ENCODE results near the gene MNAT1.

MNAT1 gene

DNA sequence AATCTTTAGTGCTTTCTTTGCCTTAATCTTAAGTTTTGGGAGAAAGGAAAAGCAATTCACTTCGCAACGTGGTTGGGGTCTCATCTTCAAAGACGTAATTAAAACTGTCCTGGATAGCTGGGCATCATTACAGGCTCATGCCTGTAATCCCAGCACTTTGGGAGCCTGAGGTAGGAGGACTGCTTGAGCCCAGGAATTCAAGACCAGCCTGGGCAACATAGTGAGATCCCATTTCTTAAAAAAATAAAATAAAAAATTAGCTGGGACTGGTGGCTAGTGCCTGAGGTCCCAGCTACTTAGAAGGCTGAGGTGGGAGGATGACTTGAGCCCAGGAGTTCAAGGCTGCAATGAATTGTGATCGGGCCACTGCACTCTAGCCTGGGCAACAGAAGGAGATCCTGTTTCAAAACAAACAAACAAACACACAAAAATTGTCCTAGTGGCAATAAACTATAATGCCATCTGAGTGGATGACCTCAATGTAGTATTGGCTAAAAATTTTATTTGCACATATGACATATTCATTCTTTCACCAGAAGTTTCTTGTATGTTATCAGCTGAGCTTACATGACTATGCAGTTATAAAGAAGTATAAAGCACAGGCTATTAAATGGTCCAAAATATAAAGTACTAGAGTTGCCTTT lies 1.6 kb upstream of the MNAT1 start:
- Histone ChIP-seq H3K4me3 (replicated peaks; ENCODE audit: low read depth, low read length) (no peak overlapping the region), H3K27me3 (replicated peaks; ENCODE audit: control insufficient read depth, insufficient read depth, low read length) (no peaks in the 10 kb centered on the region), H3K36me3 (ENCODE audit: control insufficient read depth, insufficient read depth, low read length) (no peaks in the 10 kb centered on the region)
- DNase-seq (ENCODE audit: extremely low read depth, insufficient read length) = no peak
- TF ChIP-seq, protein P1, sequence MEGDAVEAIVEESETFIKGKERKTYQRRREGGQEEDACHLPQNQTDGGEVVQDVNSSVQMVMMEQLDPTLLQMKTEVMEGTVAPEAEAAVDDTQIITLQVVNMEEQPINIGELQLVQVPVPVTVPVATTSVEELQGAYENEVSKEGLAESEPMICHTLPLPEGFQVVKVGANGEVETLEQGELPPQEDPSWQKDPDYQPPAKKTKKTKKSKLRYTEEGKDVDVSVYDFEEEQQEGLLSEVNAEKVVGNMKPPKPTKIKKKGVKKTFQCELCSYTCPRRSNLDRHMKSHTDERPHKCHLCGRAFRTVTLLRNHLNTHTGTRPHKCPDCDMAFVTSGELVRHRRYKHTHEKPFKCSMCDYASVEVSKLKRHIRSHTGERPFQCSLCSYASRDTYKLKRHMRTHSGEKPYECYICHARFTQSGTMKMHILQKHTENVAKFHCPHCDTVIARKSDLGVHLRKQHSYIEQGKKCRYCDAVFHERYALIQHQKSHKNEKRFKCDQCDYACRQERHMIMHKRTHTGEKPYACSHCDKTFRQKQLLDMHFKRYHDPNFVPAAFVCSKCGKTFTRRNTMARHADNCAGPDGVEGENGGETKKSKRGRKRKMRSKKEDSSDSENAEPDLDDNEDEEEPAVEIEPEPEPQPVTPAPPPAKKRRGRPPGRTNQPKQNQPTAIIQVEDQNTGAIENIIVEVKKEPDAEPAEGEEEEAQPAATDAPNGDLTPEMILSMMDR (IDR thresholded peaks at IDR 0.05; ENCODE audit: insufficient read depth, low read length, poor library complexity, severe bottlenecking) = no peak

DNA sequence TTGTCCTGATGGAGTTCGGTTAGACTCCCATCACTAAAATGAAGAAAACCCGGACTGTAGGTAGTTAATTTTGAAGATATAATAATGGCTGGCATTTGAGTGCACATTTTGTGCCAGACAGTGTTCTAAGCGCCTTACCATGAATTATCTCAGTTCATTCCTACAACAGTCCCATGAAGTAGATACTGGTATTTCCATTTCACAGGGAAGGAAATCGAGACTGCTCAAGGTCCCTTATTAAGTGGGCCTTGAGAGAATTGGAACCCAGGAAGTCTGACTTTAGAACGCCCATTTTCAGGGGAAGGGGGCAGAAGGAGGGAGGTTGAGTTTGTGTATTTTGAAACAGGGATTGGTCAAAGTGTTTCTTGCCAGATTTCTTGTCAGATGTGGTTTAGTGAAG lies 855 bp downstream of the MNAT1 start:
- H3K36me3 ChIP-seq (ENCODE audit: control insufficient read depth, insufficient read depth, low read length) = no peaks in the 10 kb centered on the region
- peak overlapping the region; percentile 74 for H3K4me3 ChIP-seq (replicated peaks; ENCODE audit: low read depth, low read length)
- DNase-seq (ENCODE audit: extremely low read depth, insufficient read length) = no peak
- H3K27me3 ChIP-seq (replicated peaks; ENCODE audit: control insufficient read depth, insufficient read depth, low read length) = no peaks in the 10 kb centered on the region
- TF ChIP-seq, protein P1 (IDR thresholded peaks at IDR 0.05; ENCODE audit: insufficient read depth, low read length, poor library complexity, severe bottlenecking) = no peak

DNA sequence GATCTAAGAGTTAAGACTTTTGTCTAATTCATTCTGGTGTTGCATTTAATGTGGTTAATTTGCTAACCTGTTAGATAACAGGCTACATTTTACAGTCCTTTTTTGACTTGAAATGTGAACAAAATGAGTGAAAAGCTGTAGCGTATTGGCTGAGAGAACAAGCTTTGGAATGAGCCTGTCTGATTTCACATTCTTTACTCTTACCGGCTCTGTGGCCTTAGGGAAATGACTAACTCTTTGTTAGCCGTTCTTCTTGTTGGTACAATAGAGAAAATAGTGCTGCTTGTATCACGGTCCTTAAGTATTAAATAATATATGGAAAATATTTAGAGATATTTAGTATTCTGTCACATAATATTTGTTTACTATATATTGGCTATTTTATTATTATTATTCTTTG lies 1.9 kb downstream of the MNAT1 start:
- DNase-seq (ENCODE audit: extremely low read depth, insufficient read length) = no peak
- Histone ChIP-seq H3K4me3 (replicated peaks; ENCODE audit: low read depth, low read length) (no peak overlapping the region), H3K36me3 (ENCODE audit: control insufficient read depth, insufficient read depth, low read length) (no peaks in the 10 kb centered on the region), H3K27me3 (replicated peaks; ENCODE audit: control insufficient read depth, insufficient read depth, low read length) (no peaks in the 10 kb centered on the region)
- TF ChIP-seq, protein P1 (IDR thresholded peaks at IDR 0.05; ENCODE audit: insufficient read depth, low read length, poor library complexity, severe bottlenecking) = no peak

DNA sequence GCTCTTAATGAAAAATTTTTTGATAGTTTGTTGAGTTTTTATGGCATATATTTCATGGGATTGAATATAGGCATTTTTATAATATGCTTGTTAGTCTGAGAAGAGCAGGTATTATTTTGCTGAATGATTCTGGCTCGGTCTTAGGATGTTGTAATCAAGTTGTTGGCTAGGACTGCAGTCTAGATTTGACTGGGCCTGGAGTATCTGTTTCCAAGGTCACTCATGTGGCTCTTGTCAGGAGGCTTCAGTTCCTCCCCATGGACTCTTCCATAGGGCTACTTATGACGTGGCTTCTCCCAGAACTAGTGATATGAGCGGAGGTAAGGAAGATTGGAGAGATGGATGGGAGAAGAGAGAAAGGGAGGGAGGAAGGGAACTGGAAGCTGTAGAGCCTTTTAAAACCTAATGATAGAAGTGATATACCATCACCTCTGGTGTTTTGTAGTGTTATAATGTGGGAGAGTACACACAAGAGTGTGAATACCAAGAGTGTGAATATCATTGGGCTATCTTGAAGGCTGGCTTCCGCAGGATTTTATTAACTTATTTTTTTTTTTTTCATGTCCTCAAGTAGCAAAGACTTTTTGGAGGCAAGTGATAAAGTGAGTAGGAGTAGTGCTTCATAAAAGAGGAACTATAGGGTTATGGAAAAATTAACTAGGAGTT lies 4.4 kb downstream of the MNAT1 start:
- DNase-seq (ENCODE audit: extremely low read depth, insufficient read length) = no peak
- TF ChIP-seq, protein P1 (IDR thresholded peaks at IDR 0.05; ENCODE audit: insufficient read depth, low read length, poor library complexity, severe bottlenecking) = no peak
- no peaks in the 10 kb centered on the region for H3K27me3 ChIP-seq (replicated peaks; ENCODE audit: control insufficient read depth, insufficient read depth, low read length)
- H3K36me3 ChIP-seq (ENCODE audit: control insufficient read depth, insufficient read depth, low read length) = no peaks in the 10 kb centered on the region
- no peak overlapping the region for H3K4me3 ChIP-seq (replicated peaks; ENCODE audit: low read depth, low read length)

DNA sequence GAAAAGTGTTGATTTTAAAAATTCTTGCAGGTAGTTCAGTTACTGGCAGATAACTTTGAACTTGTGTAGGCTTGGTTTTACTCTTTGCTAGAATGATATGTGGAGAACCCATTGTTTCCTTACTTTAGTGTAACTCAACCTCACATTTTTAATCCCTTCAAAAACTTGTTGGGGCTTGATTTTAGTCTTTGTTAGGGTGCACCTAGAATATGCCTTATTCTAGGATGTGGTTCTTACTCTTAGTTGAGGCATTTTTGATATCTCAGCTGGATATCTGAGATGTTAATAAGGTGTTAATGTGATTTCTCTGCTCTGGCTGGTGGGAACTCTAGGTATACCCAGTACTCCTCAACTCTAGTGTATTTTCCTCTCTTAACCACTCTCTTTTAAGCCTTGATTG lies 10.0 kb downstream of the MNAT1 start:
- Histone ChIP-seq H3K27me3 (replicated peaks; ENCODE audit: control insufficient read depth, insufficient read depth, low read length) (no peaks in the 10 kb centered on the region), H3K36me3 (ENCODE audit: control insufficient read depth, insufficient read depth, low read length) (no peaks in the 10 kb centered on the region), H3K4me3 (replicated peaks; ENCODE audit: low read depth, low read length) (no peak overlapping the region)
- TF ChIP-seq, protein P1 (IDR thresholded peaks at IDR 0.05; ENCODE audit: insufficient read depth, low read length, poor library complexity, severe bottlenecking) = no peak
- no peak for DNase-seq (ENCODE audit: extremely low read depth, insufficient read length)
